HepG2 (cell line): ENCODE data around the gene LOXL3. TPM values are rescaled to one million over a fixed set of nuclear protein-coding genes. Genes with fewer than 3 reads are reported as not detected.

Source experiments
- ARID4A ChIP-seq: sonication (generic); formaldehyde crosslinking; IDR thresholded peaks from 2 replicates; pipeline ENCODE4 v1.5.0; 2020; ENCODE audit warnings: mild to moderate bottlenecking, missing genetic modification reagents, borderline replicate concordance
- ATF4 ChIP-seq, 2 experiments: fragments of 450-650 bp in 1 of 2; sonication (generic) in 1 of 2; formaldehyde crosslinking; IDR thresholded peaks; 2 replicates each; pipeline versions ENCODE4 v1.5.0 to v1.8.0; 2020 to 2022; ENCODE audit warnings: mild to moderate bottlenecking in 1 of 2, missing genetic modification reagents in 1 of 2
- GABPB1 ChIP-seq: IDR thresholded peaks from 2 replicates; pipeline ENCODE4 v1.6.1; 2016; ENCODE audit warnings: mild to moderate bottlenecking, missing genetic modification reagents, moderate library complexity, missing compliant biosample characterization
- HMGXB3 ChIP-seq: sonication (generic); formaldehyde crosslinking; IDR thresholded peaks from 2 replicates; pipeline ENCODE4 v1.4.0; 2020; ENCODE audit warnings: missing genetic modification reagents, borderline replicate concordance
- KLF13 ChIP-seq: sonication (generic); formaldehyde crosslinking; IDR thresholded peaks from 2 replicates; pipeline ENCODE4 v1.4.0; 2020; ENCODE audit warnings: mild to moderate bottlenecking, missing genetic modification reagents
- LRRFIP1 ChIP-seq: sonication (generic); formaldehyde crosslinking; conservative IDR thresholded peaks from 2 replicates; pipeline ENCODE4 v1.4.0; 2020; ENCODE audit warnings: missing genetic modification reagents
- NONO ChIP-seq, 2 experiments: fragments of 450-650 bp in 1 of 2; sonication (generic) in 1 of 2; formaldehyde crosslinking in 1 of 2; IDR thresholded peaks in 1 of 2; conservative IDR thresholded peaks in 1 of 2; 2 replicates each; pipeline versions ENCODE4 v1.6.1 to v1.8.0; 2017 to 2022; ENCODE audit warnings: mild to moderate bottlenecking in 1 of 2, missing genetic modification reagents in 1 of 2, moderate library complexity in 1 of 2
- PCBP2 ChIP-seq: fragments of 200-400 bp; formaldehyde crosslinking; optimal IDR thresholded peaks from 2 replicates; pipeline ENCODE3; 2018; ENCODE audit warnings: low read length, low read depth; ENCODE audit not compliant: poor library complexity, severe bottlenecking
- SMAD9 ChIP-seq: sonication (generic); formaldehyde crosslinking; IDR thresholded peaks from 2 replicates; pipeline ENCODE4 v1.5.1; 2020; ENCODE audit warnings: mild to moderate bottlenecking, missing genetic modification reagents
- SRSF9 ChIP-seq: fragments of 200-400 bp; formaldehyde crosslinking; IDR thresholded peaks from 2 replicates; pipeline ENCODE4 v1.6.1; 2018; ENCODE audit warnings: borderline replicate concordance, mild to moderate bottlenecking, low read depth, low read length; ENCODE audit not compliant: insufficient read depth, poor library complexity, severe bottlenecking
- TMF1 ChIP-seq: sonication (generic); formaldehyde crosslinking; IDR thresholded peaks from 2 replicates; pipeline ENCODE4 v1.8.1; 2022; ENCODE audit warnings: low read depth, missing genetic modification reagents
- ZNF597 ChIP-seq: sonication (generic); formaldehyde crosslinking; IDR thresholded peaks from 2 replicates; pipeline ENCODE4 v1.5.0; 2020; ENCODE audit warnings: missing genetic modification reagents
- ZSCAN21 ChIP-seq: sonication (generic); formaldehyde crosslinking; IDR thresholded peaks from 2 replicates; pipeline ENCODE4 v1.8.0; 2022; ENCODE audit warnings: mild to moderate bottlenecking, missing genetic modification reagents, moderate library complexity, borderline replicate concordance
- polyA plus RNA-seq, 8 experiments: library from polyadenylated mRNA; depleted of rRNA in 3 of 8; stranded (reverse) in 7 of 8; unstranded in 1 of 8; fragments of >200 nt; fragmentation: Illumina TruSeq in 4 of 8; extraction: Trizol in 4 of 8; gene quantifications; 2 replicates each; pipeline versions ENCODE4 v1.2.1 to v1.2.3, GENCODE V29; 2011 to 2016; ENCODE audit warnings: low read depth in 4 of 8, missing spikeins in 1 of 8, mixed read lengths in 1 of 8; ENCODE audit not compliant: insufficient read depth in 1 of 8
- total RNA-seq, 5 experiments: library from RNA; depleted of rRNA; stranded (reverse); fragments of >200 nt; fragmentation: Illumina TruSeq; extraction: Trizol; gene quantifications; 2 replicates each; pipeline ENCODE4 v1.2.3, GENCODE V29; 2016; ENCODE audit warnings: low read depth in 1 of 5

Gene LOXL3
- total and polyA plus RNA-seq, 2 of the 13 experiments (the other 11 are each of a cell fraction or from before 2014, with no cell fraction given) = 0.55 to 6.5 TPM

GRCh38 chr2:74524955-74525716 is 28.6 kb downstream of the LOXL3 start (continued):
- TF ChIP-seq ARID4A (CRISPR knock-in tag) (no peak), KLF13 (CRISPR knock-in tag) (no peak), LRRFIP1 (CRISPR knock-in tag) (no peak), ATF4 (CRISPR knock-in tag; IDR thresholded peaks at IDR 0.05) (no peak), NONO (IDR thresholded peaks at IDR 0.05) (no peak), NONO (CRISPR knock-in tag; conservative IDR thresholded peaks at IDR 0.05) (no peak), HMGXB3 (CRISPR knock-in tag) (no peak), PCBP2 (no peak), SMAD9 (no peak), TMF1 (CRISPR knock-in tag) (no peak), ZSCAN21 (CRISPR knock-in tag) (no peak), SRSF9 (no peak), GABPB1 (CRISPR knock-in tag) (no peak), ZNF597 (CRISPR knock-in tag) (no peak)
